Vagina (tissue), 2 donors: ENCODE results near the gene SAMD7. TPM values are rescaled to one million over a fixed set of nuclear protein-coding genes. Genes with fewer than 3 reads are reported as not detected.

Experiments
- DNase-seq, 2 donors: peaks; one replicate each; pipeline ENCODE4 v3.0.0-alpha.2; 2017; ENCODE audit errors: extremely low spot score in 2 of 2
- H3K27ac ChIP-seq: fragments of 200-600 bp; sonication (generic); one replicate; pipeline ENCODE4 v1.5.1; 2019
- H3K27me3 ChIP-seq: fragments of 200-600 bp; sonication (generic); one replicate; pipeline ENCODE4 v1.5.1; 2019
- H3K36me3 ChIP-seq, 2 donors: fragments of 200-600 bp; sonication (generic); one replicate each; pipeline ENCODE4 v1.5.1; 2017 to 2019
- H3K4me1 ChIP-seq: fragments of 200-600 bp; sonication (generic); one replicate; pipeline ENCODE4 v1.5.1; 2019
- H3K4me3 ChIP-seq, 2 donors: fragments of 200-600 bp; sonication (generic); 1 replicate in 1 of 2; 2 replicates in 1 of 2; pipeline ENCODE4 v1.5.1; 2016 to 2019
- H3K9me3 ChIP-seq: fragments of 200-600 bp; sonication (generic); one replicate; pipeline ENCODE4 v1.5.1; 2019
- CTCF ChIP-seq, 3 experiments: fragments of 450-650 bp in 2 of 3; fragments of 200-600 bp in 1 of 3; sonication (generic) in 1 of 3; IDR thresholded peaks; one replicate each; pipeline ENCODE4 v1.5.1; 2017 to 2019; ENCODE audit warnings: antibody characterized with exemption in 3 of 3, mild to moderate bottlenecking in 2 of 3, moderate library complexity in 2 of 3
- POLR2A ChIP-seq, 2 donors: fragments of 450-650 bp; IDR thresholded peaks; one replicate each; pipeline ENCODE4 v1.6.1; 2017; ENCODE audit warnings: antibody characterized with exemption in 2 of 2, mild to moderate bottlenecking in 2 of 2, moderate library complexity in 2 of 2
- POLR2AphosphoS5 ChIP-seq, 2 donors: sonication (generic); formaldehyde crosslinking; IDR thresholded peaks; one replicate each; pipeline ENCODE4 v1.9.0; 2017; ENCODE audit warnings: antibody characterized with exemption in 2 of 2, mild to moderate bottlenecking in 2 of 2, low read depth in 1 of 2; ENCODE audit not compliant: insufficient read depth in 1 of 2
- intact Hi-C: fragments of 100-400 bp; cut with DNase I; formaldehyde crosslinking; loops from one replicate; pipeline ENCODE4 v1.15.1; 2023
- total RNA-seq: library from RNA; depleted of rRNA; stranded (reverse); fragments of >200 nt; gene quantifications from one replicate; pipeline ENCODE4 v1.2.3, GENCODE V29; 2016

Gene SAMD7
- total RNA-seq, 1 donor from 2014 or later = not detected

- TF ChIP-seq POLR2AphosphoS5 (IDR thresholded peaks at IDR 0.05; ENCODE audit: insufficient read depth in 1 of 2, low read depth in 1 of 2) = no peak
- no peak for TF ChIP-seq POLR2A (IDR thresholded peaks at IDR 0.05)
- TF ChIP-seq CTCF (IDR thresholded peaks at IDR 0.05) = no peak
- H3K27ac ChIP-seq = no peak overlapping the region
- H3K27me3 ChIP-seq = no peaks in the 10 kb centered on the region
- H3K36me3 ChIP-seq = no peaks in the 10 kb centered on the region
- no peak overlapping the region for H3K4me3 ChIP-seq
- intact Hi-C loops = no loop called here
- H3K4me1 ChIP-seq = no peaks in the 10 kb centered on the region
- H3K9me3 ChIP-seq = no peaks in the 10 kb centered on the region
- no peak for DNase-seq
These were observed 3.4 kb upstream of the SAMD7 start for GRCh38 chr3:169907944-169908343.

GRCh38 chr3:169913323-169913722, 2.0 kb downstream of the SAMD7 start:
- intact Hi-C loops = no loop called here
- Histone ChIP-seq H3K9me3 (no peaks in the 10 kb centered on the region), H3K4me1 (no peaks in the 10 kb centered on the region), H3K27ac (no peak overlapping the region), H3K36me3 (no peaks in the 10 kb centered on the region), H3K4me3 (no peak overlapping the region), H3K27me3 (no peaks in the 10 kb centered on the region)
- DNase-seq = no peak
- no peak for TF ChIP-seq CTCF (IDR thresholded peaks at IDR 0.05)
- TF ChIP-seq POLR2AphosphoS5 (IDR thresholded peaks at IDR 0.05; ENCODE audit: insufficient read depth in 1 of 2, low read depth in 1 of 2) = no peak
- TF ChIP-seq POLR2A (IDR thresholded peaks at IDR 0.05) = no peak

GRCh38 chr3:169914321-169914720, 2.9 kb downstream of the SAMD7 start:
- no peaks in the 10 kb centered on the region for H3K27me3 ChIP-seq
- DNase-seq = no peak
- H3K36me3 ChIP-seq = no peaks in the 10 kb centered on the region
- H3K9me3 ChIP-seq = no peaks in the 10 kb centered on the region
- intact Hi-C loops = no loop called here
- no peak overlapping the region for H3K4me3 ChIP-seq
- no peaks in the 10 kb centered on the region for H3K4me1 ChIP-seq
- H3K27ac ChIP-seq = no peak overlapping the region
- no peak for TF ChIP-seq POLR2AphosphoS5 (IDR thresholded peaks at IDR 0.05; ENCODE audit: insufficient read depth in 1 of 2, low read depth in 1 of 2)
- TF ChIP-seq POLR2A (IDR thresholded peaks at IDR 0.05) = no peak
- TF ChIP-seq CTCF (IDR thresholded peaks at IDR 0.05) = no peak

- Histone ChIP-seq H3K36me3 (no peaks in the 10 kb centered on the region), H3K4me3 (no peak overlapping the region), H3K27ac (no peak overlapping the region), H3K9me3 (no peaks in the 10 kb centered on the region), H3K4me1 (no peaks in the 10 kb centered on the region), H3K27me3 (no peaks in the 10 kb centered on the region)
- TF ChIP-seq CTCF (IDR thresholded peaks at IDR 0.05) = no peak
- no peak for TF ChIP-seq POLR2AphosphoS5 (IDR thresholded peaks at IDR 0.05; ENCODE audit: insufficient read depth in 1 of 2, low read depth in 1 of 2)
- no peak for TF ChIP-seq POLR2A (IDR thresholded peaks at IDR 0.05)
- intact Hi-C loops = no loop called here
- no peak for DNase-seq
These were observed 11.8 kb downstream of the SAMD7 start for GRCh38 chr3:169923189-169923588.

- DNase-seq = no peak
- H3K36me3 ChIP-seq = no peaks in the 10 kb centered on the region
- H3K4me1 ChIP-seq = no peaks in the 10 kb centered on the region
- H3K4me3 ChIP-seq = no peak overlapping the region
- no peaks in the 10 kb centered on the region for H3K9me3 ChIP-seq
- H3K27ac ChIP-seq = no peak overlapping the region
- TF ChIP-seq POLR2AphosphoS5 (IDR thresholded peaks at IDR 0.05; ENCODE audit: insufficient read depth in 1 of 2, low read depth in 1 of 2) = no peak
- no peak for TF ChIP-seq POLR2A (IDR thresholded peaks at IDR 0.05)
- no peak for TF ChIP-seq CTCF (IDR thresholded peaks at IDR 0.05)
- intact Hi-C loops = no loop called here
- H3K27me3 ChIP-seq = no peaks in the 10 kb centered on the region
These were observed 12.5 kb downstream of the SAMD7 start for GRCh38 chr3:169923831-169924230.
